Measurements from ENCODE around the gene HYAL2.

HYAL2 gene

GRCh38 chr3:50350213-50350526 lies 27.6 kb upstream of the HYAL2 start:
- no peak for DNase-seq (ENCODE audit: low read depth)

- DNase-seq (ENCODE audit: low read depth) = peak; percentile 58
These were observed 24.8 kb upstream of the HYAL2 start for GRCh38 chr3:50347187-50347813.

DNA sequence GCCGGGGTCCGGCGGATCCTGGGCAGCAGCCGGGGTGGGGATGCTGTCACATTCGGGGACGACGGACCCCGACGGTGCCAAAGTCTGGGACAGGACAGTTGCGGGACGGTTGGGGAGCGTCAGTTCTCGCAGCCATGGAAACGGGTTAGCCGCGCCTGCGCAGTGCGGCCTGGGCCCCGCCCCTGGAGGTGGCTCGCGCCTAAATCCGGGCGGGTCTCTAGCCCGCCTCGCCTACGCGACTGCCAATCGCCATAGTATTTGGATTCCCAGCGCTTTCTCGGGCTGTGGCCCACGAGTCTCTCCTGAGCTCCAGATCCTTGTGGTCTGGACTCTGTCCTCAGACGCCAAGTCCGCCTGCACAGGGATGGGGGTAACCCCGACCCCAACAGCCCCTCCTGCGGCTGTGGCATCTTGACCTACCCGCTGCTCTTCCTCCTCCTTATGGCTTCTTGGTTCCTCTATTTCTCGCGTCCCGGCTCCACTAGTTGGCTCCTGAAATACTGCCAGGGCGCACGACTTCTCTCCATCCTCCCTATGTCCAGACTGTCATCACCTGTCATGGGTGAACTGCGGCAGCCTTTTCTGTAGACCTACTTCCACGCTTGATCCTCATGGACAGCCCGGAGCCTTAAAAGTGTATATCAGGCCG lies 23.2 kb upstream of the HYAL2 start, which contains the start of gene ZMYND10:
Gene ZMYND10, minus strand, starts transcription at position 147 of the 649 bp plus-strand sequence. CDS start 153 bp downstream, outside the sequence.
- no peak for DNase-seq (ENCODE audit: low read depth)

DNA sequence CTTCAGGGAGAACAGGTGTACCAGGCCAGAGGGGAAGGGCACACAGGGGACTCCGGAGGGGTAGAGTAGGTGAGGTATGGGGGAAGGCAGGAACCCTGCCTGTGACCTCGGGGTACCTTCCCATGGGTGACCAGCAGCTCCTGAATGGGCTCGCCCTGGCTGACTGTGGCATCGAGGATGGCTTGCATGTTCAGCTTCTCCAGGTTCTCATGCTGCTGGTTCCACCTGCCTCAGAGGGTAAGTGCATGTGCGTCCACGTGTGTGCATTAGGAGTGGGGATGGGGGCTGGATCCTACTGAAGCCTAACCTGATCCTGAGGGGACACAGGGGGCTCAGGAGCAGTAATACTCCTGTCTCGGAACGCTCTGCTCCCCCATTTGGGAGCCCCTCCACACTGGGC lies 22.5 kb upstream of the HYAL2 start:
- DNase-seq (ENCODE audit: low read depth) = no peak

DNA sequence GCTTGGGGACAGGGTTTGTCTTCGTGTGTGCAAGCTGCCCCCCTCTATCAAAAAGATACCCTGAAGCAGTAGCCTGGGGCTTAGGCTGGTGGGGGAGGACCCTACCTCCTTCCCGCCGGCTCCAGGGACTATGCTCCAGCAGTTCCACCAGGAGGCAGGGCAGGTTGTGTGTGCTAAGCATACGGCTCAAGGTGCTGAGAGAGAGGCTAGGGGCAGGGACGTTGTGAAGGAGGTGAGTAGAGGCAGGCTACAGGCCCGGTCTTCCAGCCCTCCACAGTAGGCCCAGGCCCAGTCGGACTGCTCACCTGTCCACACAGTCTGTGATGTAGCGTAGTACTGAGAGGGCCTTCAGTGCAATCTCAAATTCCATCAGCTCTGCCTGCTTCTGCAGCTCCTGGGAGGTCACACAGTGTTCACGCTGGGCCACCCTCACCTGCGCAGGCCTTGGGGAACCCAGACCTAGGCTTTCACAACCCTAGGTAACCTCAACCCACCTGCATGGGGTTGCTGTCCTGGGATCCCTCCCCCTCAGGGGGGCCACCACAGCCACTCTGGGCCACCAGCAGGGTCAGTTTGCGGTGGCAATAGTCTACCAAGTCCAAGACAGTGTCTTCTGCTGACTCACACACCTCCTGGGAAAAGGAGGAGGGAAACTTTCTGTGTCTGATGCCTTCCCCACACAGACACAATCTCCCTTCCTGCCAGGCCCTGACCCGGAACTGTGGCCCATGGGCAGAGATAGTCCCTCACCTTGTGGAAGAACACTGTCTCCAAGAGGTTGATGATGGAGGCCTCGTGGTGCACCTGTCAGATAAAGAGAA lies 20.5 kb upstream of the HYAL2 start:
- no peak for DNase-seq (ENCODE audit: low read depth)

- no peak for DNase-seq (ENCODE audit: low read depth)
These were observed 19.6 kb upstream of the HYAL2 start for GRCh38 chr3:50341996-50342650.

- DNase-seq (ENCODE audit: low read depth) = no peak
These were observed 19.0 kb upstream of the HYAL2 start for GRCh38 chr3:50341537-50341936.

- DNase-seq (ENCODE audit: low read depth) = no peak
These were observed 18.1 kb upstream of the HYAL2 start, which contains the start of gene RASSF1 for GRCh38 chr3:50340448-50341329. TSS of gene RASSF1 (minus strand) at chr3:50340836. CDS start at chr3:50340805, 31 bp downstream.

- DNase-seq (ENCODE audit: low read depth) = no peak
These were observed 17.6 kb upstream of the HYAL2 start for GRCh38 chr3:50340147-50340447.

DNA sequence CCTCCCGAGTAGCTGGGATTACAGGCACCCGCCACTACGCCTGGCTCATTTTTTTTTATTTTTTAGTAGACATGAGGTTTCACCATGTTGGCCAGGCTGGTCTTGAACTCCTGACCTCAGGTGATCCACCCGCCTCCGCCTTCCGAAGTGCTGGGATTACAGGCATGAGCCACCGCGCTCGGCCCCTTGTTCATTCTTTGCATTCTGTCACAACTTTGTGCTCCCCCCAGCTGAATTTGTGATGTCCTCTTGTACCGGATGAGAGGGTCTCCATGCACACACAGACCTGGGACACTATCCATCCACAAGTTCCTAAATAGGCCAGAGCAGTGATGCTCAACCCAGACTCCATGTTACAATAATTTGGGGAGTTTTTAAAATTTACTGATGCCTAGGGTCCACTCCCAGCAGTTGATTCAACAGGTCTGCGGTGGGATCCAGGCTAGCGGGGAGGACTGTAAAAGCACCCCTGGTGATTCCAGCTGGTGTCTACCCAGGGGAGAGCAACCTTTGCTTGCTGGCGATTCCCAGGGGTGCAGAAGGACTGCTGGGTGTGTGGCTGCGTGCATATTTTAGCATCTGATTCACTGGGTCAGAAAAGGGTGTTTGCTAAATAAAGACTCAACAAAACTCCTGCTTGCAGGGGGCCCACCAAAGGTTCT lies 17.1 kb upstream of the HYAL2 start:
- DNase-seq (ENCODE audit: low read depth) = no peak

DNA sequence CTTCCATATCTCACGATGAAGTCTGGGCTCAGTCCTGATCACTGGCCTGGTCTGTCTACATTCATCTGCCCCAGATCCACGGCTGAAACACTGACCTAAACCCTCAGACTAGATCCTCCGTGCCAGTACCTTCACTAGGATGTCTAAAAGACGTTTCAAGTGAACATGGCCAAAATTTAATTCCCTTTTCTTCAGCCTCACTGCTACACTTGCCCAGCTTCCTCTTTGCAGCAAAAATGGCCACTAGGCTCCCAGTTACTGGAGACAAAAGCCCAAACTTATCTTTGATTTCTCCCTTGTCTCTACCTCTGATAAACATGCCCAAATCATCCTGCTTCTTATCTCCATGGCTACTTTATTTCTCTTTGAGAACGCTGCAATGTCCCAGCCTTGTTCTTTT lies 16.4 kb upstream of the HYAL2 start:
- DNase-seq (ENCODE audit: low read depth) = no peak

GRCh38 chr3:50337175-50337861 lies 14.8 kb upstream of the HYAL2 start:
- peak; percentile 81 for DNase-seq (ENCODE audit: low read depth)

- no peak for DNase-seq (ENCODE audit: low read depth)
These were observed 14.1 kb upstream of the HYAL2 start for GRCh38 chr3:50336452-50337174.

- DNase-seq (ENCODE audit: low read depth) = no peak
These were observed 12.0 kb upstream of the HYAL2 start for GRCh38 chr3:50334339-50335075.

GRCh38 chr3:50333744-50334328 lies 11.3 kb upstream of the HYAL2 start:
- no peak for DNase-seq (ENCODE audit: low read depth)

DNA sequence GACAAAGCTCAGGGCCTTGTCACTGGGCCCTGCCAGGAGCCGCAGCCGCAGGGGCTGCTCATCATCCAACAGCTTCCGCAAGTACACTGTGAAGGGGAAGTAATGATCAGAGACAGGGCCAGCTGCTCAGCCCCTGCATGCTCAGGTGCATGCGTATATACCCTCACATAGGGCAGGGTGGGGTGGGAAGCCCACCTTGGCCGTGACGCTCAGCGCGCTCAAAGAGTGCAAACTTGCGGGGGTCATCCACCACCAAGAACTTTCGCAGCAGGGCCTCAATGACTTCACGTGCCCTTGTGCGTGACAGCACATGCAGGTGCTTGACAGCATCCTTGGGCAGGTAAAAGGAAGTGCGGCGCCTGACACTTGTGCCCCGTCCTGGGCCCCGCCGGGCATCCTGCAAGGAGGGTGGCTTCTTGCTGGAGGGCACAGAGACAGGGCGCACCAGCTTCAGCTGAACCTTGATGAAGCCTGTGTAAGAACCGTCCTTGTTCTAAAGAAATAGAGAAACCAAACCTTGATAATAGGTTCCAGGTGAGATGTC lies 8.9 kb upstream of the HYAL2 start:
- no peak for DNase-seq (ENCODE audit: low read depth)

DNA sequence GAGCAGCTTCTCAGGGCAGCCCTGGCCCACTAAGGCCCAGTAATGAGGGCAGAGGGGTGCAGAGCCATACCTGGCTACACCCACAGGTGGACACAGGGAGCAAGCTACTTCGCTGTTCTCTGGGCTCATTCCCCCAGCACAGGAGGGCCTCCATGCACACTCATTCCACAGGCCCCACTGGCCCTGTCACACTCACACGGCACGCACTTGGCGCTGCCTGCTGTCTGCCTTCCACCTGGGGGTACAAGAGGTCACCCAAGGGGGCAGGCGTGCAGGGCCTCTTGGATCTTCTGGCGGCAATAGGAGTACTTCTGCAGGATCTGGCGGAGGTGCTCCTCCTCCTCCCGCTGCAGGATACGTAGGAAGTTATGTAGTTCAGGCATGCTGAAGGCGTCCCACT lies 7.8 kb upstream of the HYAL2 start:
- DNase-seq (ENCODE audit: low read depth) = no peak

GRCh38 chr3:50327943-50328691 lies 5.6 kb upstream of the HYAL2 start, which contains the start of gene TUSC2:
TSS of gene TUSC2 (minus strand) at chr3:50328223. CDS start at chr3:50328099, 124 bp downstream.
- peak; percentile 91 for DNase-seq (ENCODE audit: low read depth)
